GM20431 (cell line): ENCODE measurements around the gene RBKS.
"Not testable (repeated sequence)": the region's sequence is repeated elsewhere in the genome, so short reads cannot be mapped to it uniquely, and the experiment has no call there.

ENCODE experiments used
- in situ Hi-C: fragments of 300-500 bp; cut with MseI, MboI; formaldehyde crosslinking; loops from one replicate; pipeline ENCODE4 v1.15.0; 2020; ENCODE audit warnings: low sequenced_read_pairs; ENCODE audit not compliant: unreplicated experiment

The RBKS gene

GRCh38 chr2:27878825-27879224 lies 11.4 kb downstream of the RBKS start:
- in situ Hi-C loops: no loop called here

- in situ Hi-C loops: no loop called here
Measured at GRCh38 chr2:27875089-27875881, 14.9 kb downstream of the RBKS start.

- in situ Hi-C loops: no loop called here
Measured at GRCh38 chr2:27873091-27873490, 17.1 kb downstream of the RBKS start.

DNA sequence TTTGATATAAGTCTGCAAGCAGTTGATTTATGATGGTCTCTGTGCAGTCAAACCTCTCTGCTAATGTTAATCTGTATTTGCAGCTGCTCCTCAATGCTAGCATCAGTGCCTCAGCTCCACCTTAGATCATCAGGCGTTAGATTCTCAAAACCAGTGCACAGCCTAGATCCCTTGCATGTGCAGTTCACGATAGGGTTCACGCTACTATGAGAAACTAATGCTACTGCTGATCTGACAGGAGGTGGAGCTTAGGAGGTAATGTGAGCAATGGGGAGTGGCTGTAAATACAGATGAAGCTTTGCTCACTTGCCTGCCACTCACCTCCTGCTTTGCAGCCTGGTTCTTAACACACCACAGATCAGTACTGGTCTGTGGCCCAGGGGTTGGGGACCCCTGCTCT lies 18.4 kb downstream of the RBKS start:
- in situ Hi-C loops: no loop called here

- in situ Hi-C loops: no loop called here
Measured at GRCh38 chr2:27870724-27871123, 19.5 kb downstream of the RBKS start.

GRCh38 chr2:27869763-27870162 lies 20.4 kb downstream of the RBKS start:
- in situ Hi-C loops: no loop called here

GRCh38 chr2:27866237-27866636 lies 23.9 kb downstream of the RBKS start:
- in situ Hi-C loops: no loop called here

DNA sequence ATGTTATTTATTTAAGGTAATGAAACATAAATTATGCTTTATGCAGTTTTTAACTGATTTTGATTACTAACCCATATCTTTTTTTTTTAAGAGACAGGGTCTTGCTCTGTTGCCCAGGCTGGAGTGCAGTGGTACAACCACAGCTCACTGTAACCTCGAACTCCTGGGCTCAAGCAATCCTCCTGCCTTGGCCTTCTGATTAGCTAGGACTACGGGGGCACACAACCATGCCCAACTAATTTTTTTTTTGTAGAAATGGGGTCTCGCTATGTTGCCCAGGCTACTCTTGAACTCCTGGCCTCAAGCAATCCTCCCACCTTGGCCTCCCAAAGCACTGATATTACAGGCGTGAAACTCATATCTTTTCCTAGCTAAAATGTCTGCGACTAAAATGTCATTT lies 26.2 kb downstream of the RBKS start:
- in situ Hi-C loops: not testable (repeated sequence)

GRCh38 chr2:27863146-27863545 lies 27.0 kb downstream of the RBKS start:
- in situ Hi-C loops: no loop called here

GRCh38 chr2:27860111-27860510 lies 30.1 kb downstream of the RBKS start:
- in situ Hi-C loops: no loop called here

DNA sequence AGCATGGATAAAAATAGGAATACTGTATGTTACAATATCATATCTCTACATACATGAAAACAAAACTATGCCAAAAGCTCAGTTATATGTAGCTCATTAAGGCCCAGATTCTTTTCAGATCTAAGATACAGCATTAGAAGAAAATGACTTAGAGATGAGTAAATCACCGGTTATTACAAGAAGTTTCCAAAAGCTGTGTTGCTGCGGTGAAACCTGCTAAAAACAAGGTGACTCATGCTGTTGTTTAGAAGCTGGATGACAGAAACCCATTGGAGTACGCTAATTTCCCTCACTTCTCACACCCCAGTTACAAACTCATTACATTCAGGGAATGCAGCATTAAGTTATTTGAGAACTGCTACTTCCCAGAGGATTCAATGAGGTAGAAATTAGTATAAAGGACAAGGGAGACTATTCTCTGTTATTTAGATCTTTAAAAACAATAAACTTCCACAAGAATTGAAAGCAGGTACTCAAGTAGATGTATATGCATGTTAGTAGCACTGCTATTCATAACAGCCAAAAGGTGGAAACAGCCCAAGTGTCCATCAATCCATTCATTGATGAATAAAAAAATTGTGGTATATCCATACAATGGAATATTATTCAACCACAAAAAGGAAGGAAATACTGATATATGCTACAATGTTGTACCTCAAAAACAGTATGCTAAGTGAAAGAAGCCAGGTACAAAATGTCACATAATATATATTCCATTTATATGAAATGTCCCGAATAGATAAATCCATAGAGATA lies 32.6 kb downstream of the RBKS start:
- in situ Hi-C loops: no loop called here

- in situ Hi-C loops: no loop called here
Measured at GRCh38 chr2:27856956-27857355, 33.2 kb downstream of the RBKS start.

- in situ Hi-C loops: no loop called here
Measured at GRCh38 chr2:27856386-27856785, 33.8 kb downstream of the RBKS start.

DNA sequence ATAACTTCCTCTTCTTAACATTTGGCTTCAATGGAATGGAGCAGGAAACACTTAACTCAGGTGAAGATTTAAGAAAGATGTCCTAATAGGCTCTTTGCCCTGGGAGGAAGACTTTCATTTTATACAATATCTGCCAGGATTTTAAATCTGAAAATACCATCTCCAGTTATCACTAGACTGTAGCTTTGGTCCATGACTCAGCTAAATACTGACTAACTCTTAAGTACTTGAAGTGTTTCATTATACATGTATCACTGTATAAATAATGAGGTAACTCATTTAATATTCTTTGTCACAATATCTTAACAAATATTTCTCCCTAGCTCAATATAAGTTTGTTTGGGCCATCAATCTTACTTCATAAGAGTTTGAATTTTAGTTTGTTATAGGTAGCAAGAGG lies 34.7 kb downstream of the RBKS start:
- in situ Hi-C loops: no loop called here

DNA sequence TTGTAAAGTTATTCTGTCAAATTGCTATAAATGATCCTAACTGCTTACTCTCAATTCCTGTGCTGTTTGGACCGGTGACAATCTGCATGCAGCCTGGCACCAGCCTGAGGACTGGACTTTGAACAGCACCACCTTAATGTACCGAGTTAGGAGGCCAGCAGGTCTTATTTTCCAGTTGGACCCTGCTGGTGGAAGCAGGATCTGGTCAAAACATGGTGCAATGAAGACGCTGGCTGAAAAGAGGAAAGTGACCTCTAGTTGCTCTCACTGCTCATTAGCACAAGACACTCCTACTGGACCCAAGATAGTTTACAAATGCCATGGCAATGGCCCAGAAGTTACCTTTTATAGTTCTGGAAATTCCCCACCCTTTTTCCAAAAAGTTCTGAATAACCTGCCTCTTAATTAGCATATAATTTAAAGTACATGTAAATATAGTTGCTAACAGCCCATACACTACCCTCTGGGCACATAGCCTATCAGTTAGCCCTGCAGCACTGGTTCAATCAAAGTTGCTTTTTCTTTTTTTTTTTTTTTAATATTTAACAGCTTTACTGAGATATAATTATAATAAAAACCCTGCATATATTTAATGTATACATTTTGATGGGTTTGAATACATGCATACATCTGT lies 35.8 kb downstream of the RBKS start:
- in situ Hi-C loops: no loop called here

DNA sequence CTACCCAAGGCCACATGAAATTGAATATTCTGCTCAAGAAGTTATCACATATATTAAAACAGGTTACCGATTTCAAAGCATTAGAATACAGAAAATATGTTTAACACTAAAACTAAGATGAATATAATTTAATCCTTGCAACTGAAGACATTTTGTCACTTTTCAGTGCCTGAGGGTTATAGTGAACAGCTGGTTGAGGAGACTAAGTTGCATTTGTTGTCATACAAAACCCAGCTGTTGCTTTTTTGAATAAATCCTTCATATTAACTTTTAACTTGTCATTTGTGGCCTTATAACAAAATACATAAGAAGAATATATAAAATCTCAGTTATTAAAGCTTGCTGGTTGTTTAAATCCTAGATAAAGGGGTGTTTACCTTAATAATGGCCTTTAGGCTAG lies 37.5 kb downstream of the RBKS start:
- in situ Hi-C loops: no loop called here

- in situ Hi-C loops: no loop called here
Measured at GRCh38 chr2:27849558-27850205, 40.5 kb downstream of the RBKS start.

- in situ Hi-C loops: no loop called here
Measured at GRCh38 chr2:27847333-27847732, 42.9 kb downstream of the RBKS start.

GRCh38 chr2:27844821-27845255 lies 45.3 kb downstream of the RBKS start:
- in situ Hi-C loops: no loop called here

- in situ Hi-C loops: no loop called here
Measured at GRCh38 chr2:27843992-27844391, 46.2 kb downstream of the RBKS start.

- in situ Hi-C loops: no loop called here
Measured at GRCh38 chr2:27842894-27843293, 47.3 kb downstream of the RBKS start.
